HPDE6-E6E7 (cell line): Measurements from ENCODE around the gene CRYGN.

Experiments
- DNase-seq: peaks from one replicate; pipeline ENCODE4 v3.0.0; 2011; ENCODE audit warnings: missing footprints; ENCODE audit errors: extremely low spot score

Gene CRYGN

DNA sequence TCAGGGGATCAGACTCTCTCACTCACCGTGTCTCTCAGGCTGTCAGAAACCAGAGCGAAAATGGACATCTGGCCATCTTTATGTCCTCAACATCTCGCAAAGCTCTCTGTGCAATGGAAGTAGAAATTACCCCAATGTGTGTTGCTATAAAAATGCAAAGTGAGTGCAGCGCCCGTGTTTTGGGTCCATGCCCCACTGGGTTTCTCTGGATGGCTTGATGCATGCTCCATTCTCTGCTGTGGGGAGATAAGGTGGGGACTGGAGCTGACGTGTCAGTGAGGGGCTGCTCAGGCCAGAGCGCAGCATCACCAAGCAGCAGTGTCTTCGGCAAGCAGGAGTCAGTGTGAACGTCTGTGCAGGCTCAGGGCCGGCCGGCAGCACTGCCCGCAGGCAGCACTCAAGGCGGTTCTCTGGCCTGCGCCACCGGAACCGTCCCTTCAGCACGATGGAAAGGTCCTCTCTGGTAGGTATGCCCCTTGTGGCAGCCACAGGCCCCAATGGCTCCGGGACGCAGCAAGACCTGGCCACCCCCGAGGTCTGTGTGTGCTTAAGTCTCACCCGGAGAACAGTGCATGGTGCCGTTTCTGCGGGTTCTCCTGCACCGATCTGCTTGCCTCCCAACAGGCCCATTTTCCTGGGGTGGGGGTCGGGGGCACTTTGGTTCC, 60.3 kb downstream of the CRYGN start:
- DNase-seq, result no peak

GRCh38 chr7:151379193-151379520, 60.8 kb downstream of the CRYGN start:
- no peak for DNase-seq
